ENCODE measurements around the gene LTB4R.

LTB4R gene

GRCh38 chr14:24278424-24278823 is 32.9 kb upstream of the LTB4R start:
- in situ Hi-C loops (cut with MboI; ENCODE audit: low sequenced_read_pairs) = no loop called here

- in situ Hi-C loops (cut with MboI; ENCODE audit: low sequenced_read_pairs) = no loop called here
These were observed 31.8 kb upstream of the LTB4R start for GRCh38 chr14:24279301-24280186.

- in situ Hi-C loops (cut with MboI; ENCODE audit: low sequenced_read_pairs) = no loop called here
These were observed 30.4 kb upstream of the LTB4R start for GRCh38 chr14:24280797-24281460.

GRCh38 chr14:24281636-24282035 is 29.7 kb upstream of the LTB4R start:
- in situ Hi-C loops (cut with MboI; ENCODE audit: low sequenced_read_pairs) = no loop called here

- in situ Hi-C loops (cut with MboI; ENCODE audit: low sequenced_read_pairs) = no loop called here
These were observed 28.6 kb upstream of the LTB4R start for GRCh38 chr14:24282736-24283135.

GRCh38 chr14:24283796-24284460 is 27.4 kb upstream of the LTB4R start:
- in situ Hi-C loops (cut with MboI; ENCODE audit: low sequenced_read_pairs) = no loop called here

- in situ Hi-C loops (cut with MboI; ENCODE audit: low sequenced_read_pairs) = no loop called here
These were observed 26.7 kb upstream of the LTB4R start for GRCh38 chr14:24284501-24285035.

GRCh38 chr14:24285351-24285750 is 26.0 kb upstream of the LTB4R start:
- in situ Hi-C loops (cut with MboI; ENCODE audit: low sequenced_read_pairs) = no loop called here

GRCh38 chr14:24286996-24287395 is 24.3 kb upstream of the LTB4R start:
- in situ Hi-C loops (cut with MboI; ENCODE audit: low sequenced_read_pairs) = no loop called here

GRCh38 chr14:24289649-24290280 is 21.5 kb upstream of the LTB4R start:
- in situ Hi-C loops (cut with MboI; ENCODE audit: low sequenced_read_pairs) = loop anchor here (5.0 to 10.0 kb wide), 2 partner anchors 42 to 235 kb away; partner anchors contain the start of gene CARMIL3

GRCh38 chr14:24290746-24291145 is 20.6 kb upstream of the LTB4R start:
- in situ Hi-C loops (cut with MboI; ENCODE audit: low sequenced_read_pairs) = loop anchor here (5.0 to 10.0 kb wide), 2 partner anchors 43 to 236 kb away; partner anchors contain the start of gene CARMIL3

GRCh38 chr14:24291446-24292117 is 19.7 kb upstream of the LTB4R start:
- in situ Hi-C loops (cut with MboI; ENCODE audit: low sequenced_read_pairs) = loop anchor here (5.0 to 10.0 kb wide), 2 partner anchors 44 to 237 kb away; partner anchors contain the start of gene CARMIL3

- in situ Hi-C loops (cut with MboI; ENCODE audit: low sequenced_read_pairs) = loop anchor here (5.0 to 10.0 kb wide), 2 partner anchors 45 to 237 kb away; partner anchors contain the start of gene CARMIL3
These were observed 19.0 kb upstream of the LTB4R start for GRCh38 chr14:24292118-24292807.

GRCh38 chr14:24293525-24293924 is 17.8 kb upstream of the LTB4R start:
- in situ Hi-C loops (cut with MboI; ENCODE audit: low sequenced_read_pairs) = loop anchor here (5.0 to 10.0 kb wide), 2 partner anchors 46 to 239 kb away; partner anchors contain the start of gene CARMIL3

GRCh38 chr14:24296341-24297157 is 14.8 kb upstream of the LTB4R start:
- in situ Hi-C loops (cut with MboI; ENCODE audit: low sequenced_read_pairs) = loop anchor here (10.0 kb wide), 1 partner anchor 242 kb away; the partner anchor contains the start of gene CARMIL3

- in situ Hi-C loops (cut with MboI; ENCODE audit: low sequenced_read_pairs) = loop anchor here (10.0 kb wide), 1 partner anchor 243 kb away; the partner anchor contains the start of gene CARMIL3
These were observed 13.9 kb upstream of the LTB4R start for GRCh38 chr14:24297190-24297964.

GRCh38 chr14:24298892-24299254 is 12.4 kb upstream of the LTB4R start:
- in situ Hi-C loops (cut with MboI; ENCODE audit: low sequenced_read_pairs) = loop anchor here (10.0 kb wide), 1 partner anchor 244 kb away; the partner anchor contains the start of gene CARMIL3
